Gastrocnemius medialis (tissue), 4 donors: ENCODE results near the gene DPM3. TPM values are rescaled to one million over a fixed set of nuclear protein-coding genes. Genes with fewer than 3 reads are reported as not detected.
"Not testable (repeated sequence)": the region's sequence is repeated elsewhere in the genome, so short reads cannot be mapped to it uniquely, and the experiment has no call there.

Experiments
- ATAC-seq, 2 donors: fragments of 150-250 bp; one replicate each; pipeline ENCODE4 v1.9.1; 2016
- DNase-seq, 2 donors: peaks; one replicate each; pipeline ENCODE4 v3.0.0-alpha.2; 2019
- H3K27ac ChIP-seq, 4 donors: fragments of 200-600 bp; sonication (generic); 1 replicate in 1 of 4; 2 replicates in 3 of 4; pipeline ENCODE4 v1.5.1; 2016 to 2018; ENCODE audit warnings: mild to moderate bottlenecking in 2 of 4, moderate library complexity in 1 of 4
- H3K27me3 ChIP-seq, 3 donors: fragments of 200-600 bp; sonication (generic) in 2 of 3; 1 replicate in 1 of 3; 2 replicates in 2 of 3; pipeline versions ENCODE4 v1.5.1 to v1.6.0; 2016 to 2019; ENCODE audit warnings: mild to moderate bottlenecking in 1 of 3, moderate library complexity in 1 of 3
- H3K36me3 ChIP-seq, 2 donors: fragments of 200-600 bp; sonication (generic) in 1 of 2; one replicate each; pipeline ENCODE4 v1.5.1; 2017 to 2018
- H3K4me1 ChIP-seq, 2 donors: fragments of 200-600 bp; sonication (generic) in 1 of 2; one replicate each; pipeline ENCODE4 v1.5.1; 2016 to 2017; ENCODE audit warnings: mild to moderate bottlenecking in 2 of 2
- H3K4me3 ChIP-seq, 4 donors: fragments of 200-600 bp; sonication (generic) in 3 of 4; 1 replicate in 1 of 4; 2 replicates in 3 of 4; pipeline ENCODE4 v1.5.1; 2016 to 2019; ENCODE audit warnings: mild to moderate bottlenecking in 2 of 4
- H3K9me3 ChIP-seq, 3 donors: fragments of 200-600 bp; sonication (generic) in 2 of 3; 1 replicate in 1 of 3; 2 replicates in 2 of 3; pipeline ENCODE4 v1.5.1; 2016 to 2019
- POLR2A ChIP-seq, 2 donors: fragments of 450-650 bp; IDR thresholded peaks; one replicate each; pipeline ENCODE4 v1.6.1; 2017; ENCODE audit warnings: antibody characterized with exemption in 2 of 2, mild to moderate bottlenecking in 2 of 2, moderate library complexity in 2 of 2
- in situ Hi-C, 4 donors: fragments of 200-750 bp; cut with MboI; loops; one replicate each; pipeline versions ENCODE4 v1.15.0 to v1.8.0; 2017; ENCODE audit warnings: low sequenced_read_pairs in 4 of 4
- intact Hi-C: fragments of 100-400 bp; cut with DNase I; formaldehyde crosslinking; loops from one replicate; pipeline ENCODE4 v1.15.1; 2023; ENCODE audit warnings: low total_unique reads
- total RNA-seq, 4 donors: library from RNA; depleted of rRNA; stranded (reverse); fragments of >200 nt; gene quantifications; one replicate each; pipeline versions ENCODE4 v1.1.0 to v1.2.3, GENCODE V29; 2016
- TF ChIP-seq, protein P1 (sequence below), 5 experiments: fragments of 450-650 bp in 3 of 5; fragments of 200-600 bp in 2 of 5; sonication (generic) in 2 of 5; IDR thresholded peaks in 4 of 5; conservative IDR thresholded peaks in 1 of 5; 1 replicate in 4 of 5; 2 replicates in 1 of 5; pipeline ENCODE4 v1.5.1; 2016 to 2019; ENCODE audit warnings: antibody characterized with exemption in 5 of 5, mild to moderate bottlenecking in 3 of 5, moderate library complexity in 3 of 5

The DPM3 gene
- total RNA-seq, 4 donors from 2014 or later: 7.3 to 69.5 (median 57.9) TPM

DNA sequence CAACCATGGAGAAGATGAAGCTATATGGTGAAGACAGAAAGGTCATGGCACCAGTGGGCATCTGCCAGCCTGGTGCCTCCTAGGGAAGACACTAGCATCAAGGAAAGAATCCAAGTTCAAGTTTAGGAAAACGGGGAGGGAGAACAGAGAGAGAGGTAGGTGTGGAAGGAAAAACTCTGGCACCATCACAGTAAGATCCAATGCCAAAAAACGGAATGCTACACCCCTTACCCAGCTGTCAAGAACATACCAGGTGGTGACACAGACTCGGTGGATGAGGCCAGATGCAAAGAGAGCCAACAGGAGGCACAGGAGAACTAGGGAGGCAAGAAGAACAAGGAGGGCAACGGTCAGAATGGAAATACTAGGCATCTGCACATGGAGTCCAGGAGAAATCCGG lies 29.2 kb upstream of the DPM3 start:
- no peak for DNase-seq
- no peak for ATAC-seq
- Histone ChIP-seq H3K27ac (no peak overlapping the region), H3K9me3 (no peaks in the 10 kb centered on the region), H3K4me1 (peaks cover 29% of the 10 kb centered on the region in 2 donors), H3K4me3 (no peak overlapping the region), H3K36me3 (peaks cover 0 to 23% of the 10 kb centered on the region in 2 donors), H3K27me3 (peaks cover 9 to 10% (median 10%) of the 10 kb centered on the region in 3 donors)
- TF ChIP-seq POLR2A (IDR thresholded peaks at IDR 0.05): no peak
- TF ChIP-seq, protein P1, sequence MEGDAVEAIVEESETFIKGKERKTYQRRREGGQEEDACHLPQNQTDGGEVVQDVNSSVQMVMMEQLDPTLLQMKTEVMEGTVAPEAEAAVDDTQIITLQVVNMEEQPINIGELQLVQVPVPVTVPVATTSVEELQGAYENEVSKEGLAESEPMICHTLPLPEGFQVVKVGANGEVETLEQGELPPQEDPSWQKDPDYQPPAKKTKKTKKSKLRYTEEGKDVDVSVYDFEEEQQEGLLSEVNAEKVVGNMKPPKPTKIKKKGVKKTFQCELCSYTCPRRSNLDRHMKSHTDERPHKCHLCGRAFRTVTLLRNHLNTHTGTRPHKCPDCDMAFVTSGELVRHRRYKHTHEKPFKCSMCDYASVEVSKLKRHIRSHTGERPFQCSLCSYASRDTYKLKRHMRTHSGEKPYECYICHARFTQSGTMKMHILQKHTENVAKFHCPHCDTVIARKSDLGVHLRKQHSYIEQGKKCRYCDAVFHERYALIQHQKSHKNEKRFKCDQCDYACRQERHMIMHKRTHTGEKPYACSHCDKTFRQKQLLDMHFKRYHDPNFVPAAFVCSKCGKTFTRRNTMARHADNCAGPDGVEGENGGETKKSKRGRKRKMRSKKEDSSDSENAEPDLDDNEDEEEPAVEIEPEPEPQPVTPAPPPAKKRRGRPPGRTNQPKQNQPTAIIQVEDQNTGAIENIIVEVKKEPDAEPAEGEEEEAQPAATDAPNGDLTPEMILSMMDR (IDR thresholded peaks at IDR 0.05 in 4 of 5, conservative IDR thresholded peaks at IDR 0.05 in 1 of 5): no peak
- in situ Hi-C loops: loop anchor here (5.0 kb wide), 1 partner anchor 77 kb away; no protein-coding TSS in a partner anchor
- intact Hi-C loops: no loop called here

GRCh38 chr1:155168456-155169210 lies 28.3 kb upstream of the DPM3 start:
- in situ Hi-C loops: loop anchor here (5.0 kb wide), 1 partner anchor 76 kb away; no protein-coding TSS in a partner anchor

GRCh38 chr1:155168105-155168445 lies 27.7 kb upstream of the DPM3 start:
- peaks cover 0 to 23% of the 10 kb centered on the region in 2 donors for H3K36me3 ChIP-seq
- H3K4me3 ChIP-seq, H3K9me3 ChIP-seq, ATAC-seq, H3K27ac ChIP-seq, intact Hi-C loops, H3K27me3 ChIP-seq, DNase-seq: not testable (repeated sequence)
- TF ChIP-seq, protein P1 (IDR thresholded peaks at IDR 0.05 in 4 of 5, conservative IDR thresholded peaks at IDR 0.05 in 1 of 5): peak in 1 of 5 experiments; percentile 1
- H3K4me1 ChIP-seq: peaks cover 20 to 24% of the 10 kb centered on the region in 2 donors
- in situ Hi-C loops: loop anchor here (5.0 kb wide), 1 partner anchor 76 kb away; no protein-coding TSS in a partner anchor

More at GRCh38 chr1:155168456-155169210, 28.3 kb upstream of the DPM3 start:
- no peaks in the 10 kb centered on the region for H3K9me3 ChIP-seq
- intact Hi-C loops: no loop called here
- H3K27ac ChIP-seq: no peak overlapping the region
- ATAC-seq: no peak
- peaks cover under 1 to 1% (median under 1%) of the 10 kb centered on the region in 3 donors for H3K27me3 ChIP-seq
- peaks cover 23 to 28% of the 10 kb centered on the region in 2 donors for H3K4me1 ChIP-seq
- no peak overlapping the region for H3K4me3 ChIP-seq
- H3K36me3 ChIP-seq: peaks cover 0 to 23% of the 10 kb centered on the region in 2 donors
- no peak for DNase-seq
- TF ChIP-seq POLR2A (IDR thresholded peaks at IDR 0.05): no peak

DNA sequence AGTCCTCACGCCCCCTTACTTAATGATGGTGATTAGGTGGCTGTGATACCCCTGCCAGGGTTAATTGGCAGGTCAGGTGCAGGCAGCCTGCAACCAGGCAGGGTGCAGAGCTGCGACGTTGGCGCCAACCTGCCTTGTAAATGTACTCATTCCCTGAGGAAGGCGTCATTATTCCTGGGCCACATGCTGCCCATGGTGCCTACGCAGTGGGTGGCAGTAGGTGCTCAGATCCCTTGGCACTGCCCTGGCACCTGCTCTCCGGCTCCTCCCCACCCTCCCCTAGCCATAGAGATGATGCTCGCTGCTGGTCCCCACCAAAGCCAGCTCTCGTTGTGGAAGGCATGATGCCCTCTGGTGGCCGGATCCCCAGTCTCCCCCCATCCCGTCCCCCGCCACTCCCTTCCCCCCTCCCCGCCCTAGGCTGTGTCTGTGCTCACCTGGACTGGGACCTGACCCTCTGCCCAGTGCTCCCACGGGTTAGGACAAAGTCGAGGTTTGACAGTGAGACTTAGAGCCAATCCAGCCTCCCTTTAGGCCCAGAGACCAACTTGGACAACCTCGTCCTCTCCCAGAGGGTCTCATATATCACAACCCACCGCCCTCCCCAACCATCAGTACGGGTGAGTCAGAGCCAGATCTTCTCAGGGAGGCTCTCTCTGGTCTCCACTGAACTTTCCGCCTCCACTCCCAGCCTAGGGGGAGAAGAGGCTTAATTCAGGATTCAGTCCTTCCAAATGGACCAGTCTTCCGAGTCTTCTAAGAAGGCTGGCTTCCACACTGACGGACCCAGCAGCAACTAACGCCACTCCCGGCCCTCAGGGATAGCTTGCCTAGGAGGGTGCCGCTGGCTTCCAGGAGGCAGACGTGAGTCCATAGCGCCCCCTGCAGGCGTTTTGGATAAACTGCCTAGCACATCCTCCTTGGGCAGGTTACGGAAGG lies 27.1 kb upstream of the DPM3 start:
- intact Hi-C loops: loop anchor here (1.0 kb wide), 1 partner anchor 76 kb away; no protein-coding TSS in a partner anchor
- peak; percentile 75 to 81 for ATAC-seq

More for the DNA sequence above, 27.1 kb upstream of the DPM3 start:
- H3K4me3 ChIP-seq: peak overlapping the region in 3 of 4 donors; percentile 12 to 31 (median 30)
- H3K27ac ChIP-seq: peak overlapping the region; percentile 53 to 74 (median 70)
- H3K4me1 ChIP-seq: peaks cover 20 to 21% of the 10 kb centered on the region in 2 donors
- peak; percentile 71 to 75 for DNase-seq
- no peaks in the 10 kb centered on the region for H3K27me3 ChIP-seq
- in situ Hi-C loops: loop anchor here (5.0 kb wide), 1 partner anchor 75 kb away; no protein-coding TSS in a partner anchor
- peaks cover 0 to 23% of the 10 kb centered on the region in 2 donors for H3K36me3 ChIP-seq
- no peak for TF ChIP-seq POLR2A (IDR thresholded peaks at IDR 0.05)
- TF ChIP-seq, protein P1 (IDR thresholded peaks at IDR 0.05 in 4 of 5, conservative IDR thresholded peaks at IDR 0.05 in 1 of 5): peak; percentile 85 to 93 (median 89)
- H3K9me3 ChIP-seq: no peaks in the 10 kb centered on the region
